CD8-positive, alpha-beta memory T cell (primary cell): ENCODE results near the gene SFI1. TPM values are rescaled to one million over a fixed set of nuclear protein-coding genes. Genes with fewer than 3 reads are reported as not detected.
A peak's percentile ranks its signal among the peaks of the same experiment; 100 is the strongest.

Source experiments
- CTCF ChIA-PET: fragments of 350-600 bp; sonication (Branson Sonifier 250); formaldehyde crosslinking; loops from one replicate; lab custom pipeline; 2021; ENCODE audit warnings: antibody characterized with exemption; lab: Charles Lee
- POLR2A ChIA-PET: fragments of 350-600 bp; sonication (Branson Sonifier 250); formaldehyde crosslinking; loops from one replicate; lab custom pipeline; 2021; ENCODE audit warnings: antibody characterized with exemption; lab: Charles Lee
- DNase-seq, 5 donors: peaks; one replicate each; pipeline versions ENCODE4 v3.0.0 to v3.0.0-alpha.2; 2020 to 2022; ENCODE audit warnings: mixed read lengths in 1 of 5
- H3K27ac ChIP-seq: one replicate; pipeline ENCODE4 v1.7.0; 2013; ENCODE audit warnings: low read depth, mild to moderate bottlenecking, low read length, moderate library complexity
- H3K27me3 ChIP-seq: 2 replicates; pipeline ENCODE4 v1.7.0; 2013; ENCODE audit warnings: low read length, mild to moderate bottlenecking; ENCODE audit not compliant: insufficient read depth, poor library complexity, severe bottlenecking
- H3K36me3 ChIP-seq: 2 replicates; pipeline ENCODE4 v1.7.0; 2013; ENCODE audit warnings: mild to moderate bottlenecking, low read length, moderate library complexity; ENCODE audit not compliant: insufficient read depth
- H3K4me1 ChIP-seq: 2 replicates; pipeline ENCODE4 v1.7.0; 2013; ENCODE audit warnings: mild to moderate bottlenecking, low read length, moderate library complexity; ENCODE audit not compliant: insufficient read depth
- H3K4me3 ChIP-seq: 2 replicates; pipeline ENCODE4 v1.7.0; 2013; ENCODE audit warnings: mild to moderate bottlenecking, low read length
- H3K9me3 ChIP-seq: 2 replicates; pipeline ENCODE4 v1.7.0; 2013; ENCODE audit warnings: mild to moderate bottlenecking, low read length
- H3K27ac Mint-ChIP-seq, 8 donors: one replicate each; pipeline ENCODE4 v1.8.0; 2020 to 2021; ENCODE audit warnings: mixed read lengths in 8 of 8, mild to moderate bottlenecking in 6 of 8, inconsistent platforms in 3 of 8, moderate library complexity in 3 of 8
- H3K27me3 Mint-ChIP-seq, 2 donors: one replicate each; pipeline ENCODE4 v1.8.0; 2020 to 2021; ENCODE audit warnings: mixed read lengths in 2 of 2, mild to moderate bottlenecking in 1 of 2, moderate library complexity in 1 of 2
- H3K36me3 Mint-ChIP-seq, 3 donors: one replicate each; pipeline ENCODE4 v1.8.0; 2020 to 2021; ENCODE audit warnings: mixed read lengths in 3 of 3, inconsistent platforms in 1 of 3, mild to moderate bottlenecking in 1 of 3
- H3K4me1 Mint-ChIP-seq, 3 donors: one replicate each; pipeline ENCODE4 v1.8.0; 2020 to 2021; ENCODE audit warnings: mixed read lengths in 3 of 3, inconsistent platforms in 1 of 3, mild to moderate bottlenecking in 1 of 3
- H3K4me3 Mint-ChIP-seq, 7 donors: one replicate each; pipeline ENCODE4 v1.8.0; 2020 to 2021; ENCODE audit warnings: mixed read lengths in 7 of 7, mild to moderate bottlenecking in 6 of 7, moderate library complexity in 4 of 7, inconsistent platforms in 2 of 7
- H3K9me3 Mint-ChIP-seq, 5 donors: one replicate each; pipeline ENCODE4 v1.8.0; 2020 to 2022; ENCODE audit warnings: mixed read lengths in 5 of 5, mild to moderate bottlenecking in 3 of 5, moderate library complexity in 2 of 5, inconsistent platforms in 1 of 5
- polyA plus RNA-seq: library from polyadenylated mRNA; unstranded; fragments of 300-500 nt; fragmentation: Illumina TruSeq; gene quantifications from one replicate; pipeline ENCODE4 v1.2.3, GENCODE V29; 2021
- total RNA-seq, 2 experiments: library from RNA; stranded (reverse); gene quantifications; one replicate each; pipeline ENCODE4 v1.2.3, GENCODE V29; 2021

SFI1 gene, protein sequence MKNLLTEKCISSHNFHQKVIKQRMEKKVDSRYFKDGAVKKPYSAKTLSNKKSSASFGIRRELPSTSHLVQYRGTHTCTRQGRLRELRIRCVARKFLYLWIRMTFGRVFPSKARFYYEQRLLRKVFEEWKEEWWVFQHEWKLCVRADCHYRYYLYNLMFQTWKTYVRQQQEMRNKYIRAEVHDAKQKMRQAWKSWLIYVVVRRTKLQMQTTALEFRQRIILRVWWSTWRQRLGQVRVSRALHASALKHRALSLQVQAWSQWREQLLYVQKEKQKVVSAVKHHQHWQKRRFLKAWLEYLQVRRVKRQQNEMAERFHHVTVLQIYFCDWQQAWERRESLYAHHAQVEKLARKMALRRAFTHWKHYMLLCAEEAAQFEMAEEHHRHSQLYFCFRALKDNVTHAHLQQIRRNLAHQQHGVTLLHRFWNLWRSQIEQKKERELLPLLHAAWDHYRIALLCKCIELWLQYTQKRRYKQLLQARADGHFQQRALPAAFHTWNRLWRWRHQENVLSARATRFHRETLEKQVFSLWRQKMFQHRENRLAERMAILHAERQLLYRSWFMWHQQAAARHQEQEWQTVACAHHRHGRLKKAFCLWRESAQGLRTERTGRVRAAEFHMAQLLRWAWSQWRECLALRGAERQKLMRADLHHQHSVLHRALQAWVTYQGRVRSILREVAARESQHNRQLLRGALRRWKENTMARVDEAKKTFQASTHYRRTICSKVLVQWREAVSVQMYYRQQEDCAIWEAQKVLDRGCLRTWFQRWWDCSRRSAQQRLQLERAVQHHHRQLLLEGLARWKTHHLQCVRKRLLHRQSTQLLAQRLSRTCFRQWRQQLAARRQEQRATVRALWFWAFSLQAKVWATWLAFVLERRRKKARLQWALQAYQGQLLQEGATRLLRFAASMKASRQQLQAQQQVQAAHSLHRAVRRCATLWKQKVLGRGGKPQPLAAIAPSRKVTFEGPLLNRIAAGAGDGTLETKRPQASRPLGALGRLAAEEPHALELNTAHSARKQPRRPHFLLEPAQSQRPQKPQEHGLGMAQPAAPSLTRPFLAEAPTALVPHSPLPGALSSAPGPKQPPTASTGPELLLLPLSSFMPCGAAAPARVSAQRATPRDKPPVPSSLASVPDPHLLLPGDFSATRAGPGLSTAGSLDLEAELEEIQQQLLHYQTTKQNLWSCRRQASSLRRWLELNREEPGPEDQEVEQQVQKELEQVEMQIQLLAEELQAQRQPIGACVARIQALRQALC
- total RNA-seq: 100 to 1,000 TPM; 119 to 129 TPM
- 34.8 TPM for polyA plus RNA-seq

DNA sequence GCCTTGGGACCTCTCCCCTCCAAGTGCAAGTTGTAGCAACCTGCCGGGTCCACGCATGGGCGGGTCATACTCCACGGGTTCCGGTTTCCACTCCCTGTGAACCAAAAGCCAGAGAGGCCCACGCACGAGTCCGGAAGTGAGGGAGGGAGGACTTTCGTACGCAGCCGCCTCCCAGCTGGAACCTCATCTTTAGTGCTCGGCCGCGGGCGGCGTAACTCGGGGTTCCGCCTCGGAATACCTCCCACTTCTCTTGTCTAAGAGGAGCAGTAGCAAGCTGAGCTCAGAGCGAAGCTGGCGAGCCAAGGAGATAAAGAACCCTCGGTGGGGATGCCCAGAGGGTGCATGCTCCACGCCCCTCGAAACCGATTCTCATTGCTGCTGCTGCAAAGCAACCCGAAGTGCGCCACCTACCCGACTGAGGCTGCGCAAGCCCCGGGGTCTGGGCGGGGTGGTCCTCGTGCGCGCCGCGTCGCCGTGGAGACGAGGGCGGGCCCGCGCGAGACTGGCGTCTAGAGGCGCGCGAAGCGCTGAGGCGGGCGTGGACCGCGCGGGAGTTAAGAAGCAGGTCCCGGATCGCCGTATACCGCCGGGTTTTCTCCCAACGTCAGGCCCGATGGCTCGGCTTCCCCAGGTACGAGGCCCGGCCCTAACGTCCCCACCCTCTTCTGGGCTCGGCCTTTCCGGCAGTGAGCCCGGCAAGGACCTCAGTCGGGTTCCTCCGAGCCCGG is at the start of gene SFI1:
Gene SFI1 (plus strand): TSS at position 530 of the 728 bp plus-strand sequence. CDS start 11,749 bp downstream, outside the sequence.
- peak within 1 kb of the TSS; percentile 88 to 99 (median 95) for H3K27ac Mint-ChIP-seq
- peaks cover 33 to 48% (median 43%) of the 10 kb centered on the region in 3 donors for H3K4me1 Mint-ChIP-seq
- H3K9me3 Mint-ChIP-seq: no peaks in the 10 kb centered on the region

DNA sequence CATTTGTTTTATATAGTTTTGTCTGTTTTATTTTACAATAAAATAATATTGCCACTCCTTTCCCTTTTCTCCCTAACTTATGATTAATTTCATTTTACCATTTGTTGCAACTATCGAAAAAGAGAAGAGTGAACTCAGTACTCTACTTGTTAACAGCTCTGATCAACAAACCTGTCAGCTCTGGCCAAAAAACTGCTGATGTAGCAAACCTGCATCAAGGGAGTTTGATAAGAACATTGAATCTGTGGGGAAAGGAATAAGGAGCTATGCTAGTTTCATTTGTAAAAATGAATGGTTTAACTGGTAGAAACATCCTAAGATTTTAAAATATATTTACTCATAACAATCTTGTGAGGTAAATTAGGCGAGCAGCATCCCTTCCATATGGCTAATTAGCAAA is 49.6 kb upstream of the SFI1 start:
- Mint-ChIP-seq H3K4me1 (peaks cover 0 to 1% (median 0%) of the 10 kb centered on the region in 3 donors), H3K36me3 (peaks cover 0 to 73% (median 6%) of the 10 kb centered on the region in 3 donors), H3K4me3 (no peak overlapping the region), H3K27me3 (no peaks in the 10 kb centered on the region), H3K27ac (no peak overlapping the region), H3K9me3 (no peaks in the 10 kb centered on the region)
- H3K4me3 ChIP-seq: no peak overlapping the region
- no peak for DNase-seq
- CTCF ChIA-PET: interaction anchor here (1.9 kb wide), 1 partner anchor 13 kb away, joined by 4 read pairs; no protein-coding TSS in a partner anchor
- no peaks in the 10 kb centered on the region for H3K9me3 ChIP-seq
- POLR2A ChIA-PET: interaction anchor here (0.5 kb wide), 1 partner anchor 121 kb away, joined by 5 read pairs; no protein-coding TSS in a partner anchor
- H3K27ac ChIP-seq: no peak overlapping the region
- H3K27me3 ChIP-seq: no peaks in the 10 kb centered on the region
- H3K4me1 ChIP-seq: no peaks in the 10 kb centered on the region
- peaks cover 26% of the 10 kb centered on the region for H3K36me3 ChIP-seq

More for the DNA sequence above, at the start of gene SFI1:
- Histone ChIP-seq H3K27ac (peak within 1 kb of the TSS; percentile 84), H3K9me3 (no peaks in the 10 kb centered on the region), H3K4me1 (peaks cover 39% of the 10 kb centered on the region), H3K27me3 (no peaks in the 10 kb centered on the region), H3K36me3 (no peaks in the 10 kb centered on the region), H3K4me3 (peak within 1 kb of the TSS; percentile 84)
- ChIA-PET CTCF (interaction anchor here (1.1 kb wide), 1 partner anchor 135 kb away, joined by 4 read pairs; no protein-coding TSS in a partner anchor), POLR2A (interaction anchor here (0.7 to 1.0 kb wide), 2 partner anchors 134 to 149 kb away, joined by 3 read pairs; no protein-coding TSS in a partner anchor)
- peak within 1 kb of the TSS; percentile 85 to 98 (median 97) for H3K4me3 Mint-ChIP-seq
- peaks cover 0 to 27% (median 0%) of the 10 kb centered on the region in 3 donors for H3K36me3 Mint-ChIP-seq
- peak; percentile 93 to 98 (median 95) for DNase-seq
- peaks cover 0 to 4% of the 10 kb centered on the region in 2 donors for H3K27me3 Mint-ChIP-seq

DNA sequence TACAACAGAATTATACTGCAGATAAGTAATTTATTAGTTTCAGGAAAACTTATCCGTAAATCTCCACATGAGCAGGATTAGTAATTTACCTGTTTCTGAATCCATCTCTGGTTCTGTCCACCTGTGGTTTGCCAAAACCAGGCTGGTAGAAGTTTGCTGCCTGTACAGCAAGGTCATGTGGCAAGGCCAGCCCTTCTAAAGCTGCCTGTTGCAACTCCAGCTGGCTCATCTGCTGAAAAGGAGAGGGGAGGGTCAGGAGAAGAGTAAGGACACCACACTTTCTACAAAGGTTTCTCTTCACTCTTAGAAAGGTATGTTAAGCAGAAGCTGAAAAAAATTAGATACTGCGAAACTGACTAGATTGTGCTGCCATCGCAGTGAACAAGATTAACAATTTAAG is 49.0 kb upstream of the SFI1 start:
- Mint-ChIP-seq H3K36me3 (peaks cover 0 to 73% (median 6%) of the 10 kb centered on the region in 3 donors), H3K9me3 (no peaks in the 10 kb centered on the region), H3K27me3 (no peaks in the 10 kb centered on the region), H3K4me1 (peaks cover 0 to 1% (median 0%) of the 10 kb centered on the region in 3 donors), H3K27ac (no peak overlapping the region), H3K4me3 (no peak overlapping the region)
- ChIA-PET CTCF (interaction anchor here (0.8 to 1.9 kb wide), 2 partner anchors 12 to 153 kb away, joined by 3 to 4 read pairs; no protein-coding TSS in a partner anchor), POLR2A (interaction anchor here (0.5 kb wide), 1 partner anchor 121 kb away, joined by 5 read pairs; no protein-coding TSS in a partner anchor)
- Histone ChIP-seq H3K9me3 (no peaks in the 10 kb centered on the region), H3K36me3 (peaks cover 20% of the 10 kb centered on the region), H3K4me1 (no peaks in the 10 kb centered on the region), H3K4me3 (no peak overlapping the region), H3K27me3 (no peaks in the 10 kb centered on the region), H3K27ac (no peak overlapping the region)
- no peak for DNase-seq

DNA sequence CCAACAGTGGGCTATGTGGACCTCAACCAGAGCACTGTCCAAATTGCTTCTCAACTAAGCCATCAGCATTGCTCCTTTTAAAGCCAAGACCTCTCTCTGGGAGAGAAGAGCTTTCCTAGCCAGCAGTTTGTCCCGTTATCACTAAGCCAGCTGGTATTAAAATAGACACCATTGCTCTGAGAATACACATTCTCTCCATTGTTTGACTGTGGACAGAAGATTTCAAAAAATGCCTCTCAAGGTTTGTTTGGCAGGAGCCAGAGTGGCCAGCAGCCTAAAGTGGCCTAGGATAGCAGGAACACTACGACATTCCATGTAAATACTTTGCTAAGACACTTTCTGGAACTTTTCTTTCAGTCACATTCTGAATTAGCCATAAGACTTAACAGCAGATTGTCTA is 48.0 kb upstream of the SFI1 start:
- Mint-ChIP-seq H3K4me1 (peaks cover 0 to 1% (median 0%) of the 10 kb centered on the region in 3 donors), H3K27me3 (no peaks in the 10 kb centered on the region), H3K27ac (peak overlapping the region in 3 of 8 donors; percentile 42 to 66 (median 47)), H3K36me3 (peaks cover 0 to 69% (median 1%) of the 10 kb centered on the region in 3 donors), H3K4me3 (no peak overlapping the region), H3K9me3 (no peaks in the 10 kb centered on the region)
- no peak for DNase-seq
- Histone ChIP-seq H3K9me3 (no peaks in the 10 kb centered on the region), H3K27ac (no peak overlapping the region), H3K4me1 (no peaks in the 10 kb centered on the region), H3K4me3 (no peak overlapping the region), H3K27me3 (no peaks in the 10 kb centered on the region), H3K36me3 (peaks cover 20% of the 10 kb centered on the region)
- ChIA-PET CTCF (interaction anchor here (1.1 to 1.9 kb wide), 2 partner anchors 9 to 11 kb away, joined by 3 to 4 read pairs; no protein-coding TSS in a partner anchor), POLR2A (no interaction called here)

- Histone ChIP-seq H3K27me3 (no peaks in the 10 kb centered on the region), H3K4me1 (no peaks in the 10 kb centered on the region), H3K36me3 (peaks cover 27% of the 10 kb centered on the region), H3K4me3 (no peak overlapping the region), H3K27ac (no peak overlapping the region), H3K9me3 (no peaks in the 10 kb centered on the region)
- ChIA-PET POLR2A (no interaction called here), CTCF (no interaction called here)
- no peak for DNase-seq
- Mint-ChIP-seq H3K27me3 (no peaks in the 10 kb centered on the region), H3K4me1 (peaks cover 0 to 1% (median 0%) of the 10 kb centered on the region in 3 donors), H3K36me3 (peaks cover 0 to 70% (median 7%) of the 10 kb centered on the region in 3 donors), H3K4me3 (no peak overlapping the region), H3K27ac (peak overlapping the region in 2 of 8 donors; percentile 12 to 26), H3K9me3 (no peaks in the 10 kb centered on the region)
These were observed 46.8 kb upstream of the SFI1 start for GRCh38 chr22:31449506-31449905.

- Mint-ChIP-seq H3K36me3 (peaks cover 0 to 67% (median 8%) of the 10 kb centered on the region in 3 donors), H3K4me1 (peaks cover 0 to 1% (median 0%) of the 10 kb centered on the region in 3 donors), H3K27me3 (no peaks in the 10 kb centered on the region), H3K27ac (peak overlapping the region in 4 of 8 donors; percentile 12 to 30 (median 16)), H3K4me3 (no peak overlapping the region), H3K9me3 (no peaks in the 10 kb centered on the region)
- POLR2A ChIA-PET: interaction anchor here (0.7 to 1.5 kb wide), 2 partner anchors 178 to 494 kb away, joined by 4 to 6 read pairs; no protein-coding TSS in a partner anchor
- CTCF ChIA-PET: interaction anchor here (0.6 to 1.9 kb wide), 8 partner anchors 12 to 186 kb away, joined by 3 to 8 read pairs (median 4); no protein-coding TSS in a partner anchor
- Histone ChIP-seq H3K4me1 (no peaks in the 10 kb centered on the region), H3K9me3 (no peaks in the 10 kb centered on the region), H3K27me3 (no peaks in the 10 kb centered on the region), H3K36me3 (peaks cover 20% of the 10 kb centered on the region), H3K27ac (no peak overlapping the region), H3K4me3 (no peak overlapping the region)
- DNase-seq: peak in 2 of 5 donors; percentile 10 to 21
These were observed 44.4 kb upstream of the SFI1 start for GRCh38 chr22:31451709-31452571.
